ENCODE data around the gene ITPR1. TPM values are rescaled to one million over a fixed set of nuclear protein-coding genes. Genes with fewer than 3 reads are reported as not detected.

Gene ITPR1
- total and polyA plus RNA-seq, 12 donors, result 9.7 to 40.3 (median 18.8) TPM

DNA sequence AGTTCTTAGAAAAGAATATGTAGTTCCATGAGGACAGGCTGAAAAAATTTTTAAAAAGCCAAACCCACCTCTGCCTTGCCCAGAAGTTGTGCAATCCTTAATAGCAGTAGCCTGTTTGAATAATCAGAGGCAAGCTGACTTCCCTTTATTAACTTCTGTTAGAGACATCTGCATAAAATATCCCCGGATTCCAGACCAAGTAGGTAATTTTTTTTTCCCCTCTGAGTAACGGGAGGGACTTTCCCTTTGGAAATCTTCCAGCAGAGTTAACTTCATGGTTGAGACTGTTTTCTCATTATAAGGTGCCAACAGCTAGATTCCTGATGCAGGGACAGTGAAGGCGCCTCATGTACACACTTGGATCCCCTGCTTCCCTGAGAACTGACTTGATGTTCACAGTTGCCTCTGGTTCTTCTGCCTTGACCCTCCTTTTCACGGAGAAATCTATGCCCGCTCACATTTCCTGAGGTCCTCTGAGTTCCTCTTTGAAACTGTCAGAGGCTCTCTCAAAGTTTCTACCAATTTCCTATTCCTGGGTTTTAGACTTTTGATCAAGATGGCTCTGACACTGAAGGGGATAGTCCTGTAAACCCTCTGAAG, 258.5 kb downstream of the ITPR1 start:
- peak overlapping the region in 5 of 10 donors; percentile 10 to 28 (median 27) for H3K4me3 ChIP-seq
- TF ChIP-seq, protein P1, sequence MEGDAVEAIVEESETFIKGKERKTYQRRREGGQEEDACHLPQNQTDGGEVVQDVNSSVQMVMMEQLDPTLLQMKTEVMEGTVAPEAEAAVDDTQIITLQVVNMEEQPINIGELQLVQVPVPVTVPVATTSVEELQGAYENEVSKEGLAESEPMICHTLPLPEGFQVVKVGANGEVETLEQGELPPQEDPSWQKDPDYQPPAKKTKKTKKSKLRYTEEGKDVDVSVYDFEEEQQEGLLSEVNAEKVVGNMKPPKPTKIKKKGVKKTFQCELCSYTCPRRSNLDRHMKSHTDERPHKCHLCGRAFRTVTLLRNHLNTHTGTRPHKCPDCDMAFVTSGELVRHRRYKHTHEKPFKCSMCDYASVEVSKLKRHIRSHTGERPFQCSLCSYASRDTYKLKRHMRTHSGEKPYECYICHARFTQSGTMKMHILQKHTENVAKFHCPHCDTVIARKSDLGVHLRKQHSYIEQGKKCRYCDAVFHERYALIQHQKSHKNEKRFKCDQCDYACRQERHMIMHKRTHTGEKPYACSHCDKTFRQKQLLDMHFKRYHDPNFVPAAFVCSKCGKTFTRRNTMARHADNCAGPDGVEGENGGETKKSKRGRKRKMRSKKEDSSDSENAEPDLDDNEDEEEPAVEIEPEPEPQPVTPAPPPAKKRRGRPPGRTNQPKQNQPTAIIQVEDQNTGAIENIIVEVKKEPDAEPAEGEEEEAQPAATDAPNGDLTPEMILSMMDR (IDR thresholded peaks at IDR 0.05), result no peak
- peak overlapping the region; percentile 7 to 94 (median 81) for H3K27ac ChIP-seq
- H3K4me1 ChIP-seq, result peaks cover 8 to 74% (median 40%) of the 10 kb centered on the region in 9 donors
- 25 to 40% methylated on average over 5 of the region's 5 CpGs for WGBS, 2 donors
- peaks cover 0 to 8% (median 0%) of the 10 kb centered on the region in 9 donors for H3K36me3 ChIP-seq
- ATAC-seq (peak; percentile 40 to 83 (median 74)), DNase-seq (peak in 1 of 2 donors; percentile 31)
- no peaks in the 10 kb centered on the region for H3K27me3 ChIP-seq
- intact Hi-C loops (cut with DNase I), result loop anchor here in 2 of 10 donors (1.0 to 5.0 kb wide), 2 partner anchors 10 to 76 kb away; no protein-coding TSS in a partner anchor
- H3K9me3 ChIP-seq, result no peaks in the 10 kb centered on the region

DNA sequence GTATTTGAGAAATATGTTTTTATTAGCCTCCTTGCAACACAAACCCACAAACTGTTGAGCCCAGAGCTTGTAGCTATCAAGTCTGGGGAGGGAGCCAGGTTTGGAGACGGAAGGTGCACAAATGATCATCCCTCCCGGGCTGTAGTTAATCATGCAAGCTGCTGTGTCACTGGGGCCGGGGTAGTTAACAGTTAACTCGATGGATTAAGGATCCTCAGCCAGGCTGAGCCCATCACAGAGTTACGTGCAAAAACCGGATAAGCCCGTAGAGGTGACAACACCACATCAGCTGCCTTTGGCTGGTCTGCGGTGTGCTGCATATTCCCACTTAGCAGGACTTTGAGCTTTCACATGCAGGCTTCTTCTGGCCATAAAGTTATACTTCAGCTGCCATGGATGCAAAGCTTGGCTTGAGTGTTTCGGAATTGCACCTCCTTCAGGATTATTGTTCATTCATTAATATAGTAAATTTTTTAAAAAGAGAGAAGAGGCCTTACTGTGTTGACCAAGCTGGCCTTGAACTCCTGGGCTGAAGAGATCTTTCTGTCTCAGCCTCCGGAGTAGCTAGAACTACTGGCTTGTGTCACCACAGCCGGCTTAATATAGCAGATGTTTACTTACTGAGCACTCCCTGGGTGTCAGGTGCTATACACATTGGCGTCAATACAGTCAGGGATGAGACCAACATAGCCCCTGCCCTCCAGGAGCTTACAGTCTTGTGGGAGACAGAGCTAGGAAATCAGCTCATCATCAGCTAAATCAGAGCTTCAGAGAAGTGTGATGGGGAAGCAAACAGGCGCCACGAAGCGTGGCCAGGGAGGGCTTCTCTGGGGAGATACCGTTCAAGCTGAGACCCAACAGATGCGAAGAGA, 259.3 kb downstream of the ITPR1 start:
- WGBS, 2 donors, result 70 to 76% methylated on average over 17 of the region's 17 CpGs
- intact Hi-C loops (cut with DNase I), result loop anchor here in 1 of 10 donors (5.0 kb wide), 1 partner anchor 75 kb away; no protein-coding TSS in a partner anchor
- H3K4me1 ChIP-seq, result peaks cover 8 to 66% (median 39%) of the 10 kb centered on the region in 9 donors
- no peak overlapping the region for H3K4me3 ChIP-seq
- H3K27ac ChIP-seq, result peak overlapping the region; percentile 7 to 94 (median 81)
- no peaks in the 10 kb centered on the region for H3K9me3 ChIP-seq
- ATAC-seq (peak in 1 of 8 donors; percentile 7), DNase-seq (no peak)
- TF ChIP-seq, protein P1 (IDR thresholded peaks at IDR 0.05), result no peak
- H3K36me3 ChIP-seq, result peaks cover 0 to 3% (median 0%) of the 10 kb centered on the region in 9 donors
- H3K27me3 ChIP-seq, result no peaks in the 10 kb centered on the region

DNA sequence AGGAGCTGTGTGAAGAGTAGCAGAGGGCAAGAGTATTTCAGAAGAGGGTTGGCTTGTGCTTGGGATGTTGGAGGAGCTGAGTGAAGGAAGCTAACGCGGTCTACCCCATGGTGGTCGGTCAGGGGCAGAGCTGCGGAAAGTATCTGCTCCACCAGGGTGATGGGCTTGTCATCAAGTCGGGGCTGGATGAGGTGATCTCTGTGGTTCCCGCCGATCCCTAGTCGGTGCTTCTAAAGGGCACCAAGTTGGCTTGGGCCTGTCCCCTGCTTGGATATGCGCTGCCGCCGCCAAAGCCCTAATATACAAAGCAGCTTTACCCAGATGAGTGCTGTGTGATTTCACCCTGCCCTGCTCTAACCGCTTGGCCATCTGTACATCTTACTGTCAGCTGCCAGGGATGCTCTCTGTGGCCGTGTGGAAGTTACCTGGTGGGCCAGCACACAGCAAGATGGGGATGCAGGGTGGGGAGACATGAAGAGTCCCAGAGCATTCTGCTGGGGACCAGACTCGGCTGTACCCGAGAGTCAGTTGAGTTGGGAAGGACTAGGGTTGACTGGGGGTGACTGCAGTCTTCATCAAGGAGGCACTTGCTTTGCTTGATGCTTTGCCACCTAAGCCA, 260.0 kb downstream of the ITPR1 start:
- Histone ChIP-seq H3K4me1 (peaks cover 8 to 65% (median 39%) of the 10 kb centered on the region in 9 donors), H3K27ac (peak overlapping the region in 5 of 10 donors; percentile 31 to 94 (median 83)), H3K9me3 (no peaks in the 10 kb centered on the region), H3K27me3 (no peaks in the 10 kb centered on the region), H3K4me3 (no peak overlapping the region), H3K36me3 (peaks cover 0 to 11% (median 0%) of the 10 kb centered on the region in 9 donors)
- WGBS, 2 donors, result 98 to 99% methylated on average over 15 of the region's 15 CpGs
- DNase-seq (no peak), ATAC-seq (no peak)
- intact Hi-C loops (cut with DNase I), result loop anchor here in 1 of 10 donors (5.0 kb wide), 1 partner anchor 74 kb away; no protein-coding TSS in a partner anchor
- TF ChIP-seq, protein P1 (IDR thresholded peaks at IDR 0.05), result no peak

Measured in heart right ventricle (tissue), 16 donors.